GM23338 (cell line): ENCODE measurements around the gene TNS3. TPM values are rescaled to one million over a fixed set of nuclear protein-coding genes. Genes with fewer than 3 reads are reported as not detected.

Source experiments
- ATAC-seq: fragments of 200-7000 bp; cut with Tn5 transposase; 3 replicates; pipeline ENCODE4 v1.9.1; 2020
- DNase-seq: peaks from one replicate; pipeline ENCODE4 v3.0.0-alpha.2; 2015; ENCODE audit warnings: low spot score
- H2AFZ ChIP-seq: fragments of 200-600 bp; sonication (generic); 2 replicates; pipeline ENCODE4 v1.8.0; 2016; ENCODE audit warnings: antibody characterized with exemption, mild to moderate bottlenecking, moderate library complexity
- H3F3A ChIP-seq: fragments of 200-600 bp; sonication (generic); replicated peaks from 2 replicates; pipeline ENCODE4 v1.8.0; 2017; ENCODE audit warnings: antibody characterized with exemption, mixed run types, low read depth
- H3K27ac ChIP-seq: fragments of 200-600 bp; sonication (generic); 2 replicates; pipeline ENCODE4 v1.6.1; 2016; ENCODE audit warnings: low read depth
- H3K27me3 ChIP-seq: fragments of 200-600 bp; sonication (generic); 2 replicates; pipeline ENCODE4 v1.8.0; 2016; ENCODE audit warnings: mild to moderate bottlenecking, mixed run types, moderate library complexity; ENCODE audit not compliant: insufficient read depth
- H3K36me3 ChIP-seq: fragments of 200-600 bp; sonication (generic); 2 replicates; pipeline ENCODE4 v1.8.0; 2016; ENCODE audit warnings: mild to moderate bottlenecking; ENCODE audit not compliant: insufficient read depth
- H3K4me1 ChIP-seq: fragments of 200-600 bp; sonication (generic); 2 replicates; pipeline ENCODE4 v1.8.0; 2016; ENCODE audit warnings: mild to moderate bottlenecking, moderate library complexity; ENCODE audit not compliant: insufficient read depth
- H3K4me2 ChIP-seq: fragments of 200-600 bp; sonication (generic); 2 replicates; pipeline ENCODE4 v1.7.1; 2017; ENCODE audit warnings: mixed run types
- H3K4me3 ChIP-seq: fragments of 200-600 bp; sonication (generic); 2 replicates; pipeline ENCODE4 v1.6.1; 2016; ENCODE audit warnings: mixed run types
- H3K79me2 ChIP-seq: fragments of 200-600 bp; sonication (generic); replicated peaks from 2 replicates; pipeline ENCODE4 v1.8.0; 2017; ENCODE audit warnings: mild to moderate bottlenecking; ENCODE audit not compliant: insufficient read depth
- H3K9me2 ChIP-seq: fragments of 200-600 bp; sonication (generic); 2 replicates; pipeline ENCODE4 v1.8.0; 2017; ENCODE audit not compliant: insufficient read depth
- H4K20me1 ChIP-seq: fragments of 200-600 bp; sonication (generic); replicated peaks from 2 replicates; pipeline ENCODE4 v1.8.0; 2017; ENCODE audit warnings: mild to moderate bottlenecking; ENCODE audit not compliant: insufficient read depth
- H3K27ac Mint-ChIP-seq: 2 replicates; pipeline ENCODE4 v1.8.0; 2020; ENCODE audit warnings: inconsistent platforms, mild to moderate bottlenecking, moderate library complexity, mixed read lengths
- H3K27me3 Mint-ChIP-seq: 3 replicates; pipeline ENCODE4 v1.8.0; 2022; ENCODE audit warnings: low read depth, mild to moderate bottlenecking, moderate library complexity, mixed read lengths, inconsistent platforms; ENCODE audit not compliant: insufficient read depth, poor library complexity
- H3K36me3 Mint-ChIP-seq: 3 replicates; pipeline ENCODE4 v1.8.0; 2021; ENCODE audit warnings: low read depth, mild to moderate bottlenecking, inconsistent platforms, moderate library complexity, mixed read lengths
- H3K4me1 Mint-ChIP-seq: 3 replicates; pipeline ENCODE4 v1.8.0; 2020; ENCODE audit warnings: mild to moderate bottlenecking, inconsistent platforms, mixed read lengths
- H3K4me3 Mint-ChIP-seq: 3 replicates; pipeline ENCODE4 v1.8.0; 2021; ENCODE audit warnings: moderate library complexity, mild to moderate bottlenecking, inconsistent platforms, mixed read lengths
- H3K9me3 Mint-ChIP-seq: 3 replicates; pipeline ENCODE4 v1.8.0; 2020; ENCODE audit warnings: moderate library complexity, mild to moderate bottlenecking, inconsistent platforms, mixed read lengths
- CREB1 ChIP-seq: fragments of 250-450 bp; sonication (Bioruptor Pico); IDR thresholded peaks from 2 replicates; pipeline ENCODE4 v1.5.0; 2020; ENCODE audit warnings: low read depth, mild to moderate bottlenecking, moderate library complexity
- ETS1 ChIP-seq: IDR thresholded peaks from 2 replicates; pipeline ENCODE4 v1.6.1; 2016; ENCODE audit warnings: antibody characterized with exemption
- EZH2 ChIP-seq: fragments of 200-600 bp; sonication (generic); IDR thresholded peaks from one replicate; pipeline ENCODE4 v1.8.0; 2017; ENCODE audit warnings: antibody characterized with exemption, mild to moderate bottlenecking, low read depth; ENCODE audit not compliant: unreplicated experiment
- EZH2phosphoT487 ChIP-seq: fragments of 200-600 bp; sonication (generic); IDR thresholded peaks from one replicate; pipeline ENCODE4 v1.8.1; 2018; ENCODE audit warnings: antibody characterized with exemption; ENCODE audit not compliant: unreplicated experiment
- NANOG ChIP-seq: IDR thresholded peaks from 2 replicates; pipeline ENCODE4 v1.6.1; 2016; ENCODE audit warnings: antibody characterized with exemption, borderline replicate concordance
- POLR2AphosphoS5 ChIP-seq: IDR thresholded peaks from 2 replicates; pipeline ENCODE4 v1.6.1; 2016; ENCODE audit warnings: antibody characterized with exemption, low read depth
- REST ChIP-seq: IDR thresholded peaks from one replicate; pipeline ENCODE4 v1.6.1; 2018; ENCODE audit warnings: antibody characterized with exemption; ENCODE audit not compliant: unreplicated experiment
- STAT1 ChIP-seq: IDR thresholded peaks from one replicate; pipeline ENCODE4 v1.6.1; 2016; ENCODE audit warnings: antibody characterized with exemption; ENCODE audit not compliant: unreplicated experiment
- ZNF114 ChIP-seq: fragments of 250-450 bp; sonication (Bioruptor Pico); IDR thresholded peaks from 2 replicates; pipeline ENCODE4 v1.5.0; 2020; ENCODE audit warnings: mild to moderate bottlenecking, moderate library complexity
- ZNF331 ChIP-seq: fragments of 250-450 bp; sonication (Bioruptor Pico); IDR thresholded peaks from 2 replicates; pipeline ENCODE4 v1.5.0; 2020; ENCODE audit warnings: low read depth, mild to moderate bottlenecking, moderate library complexity
- polyA plus RNA-seq: library from polyadenylated mRNA; unstranded; fragments of >200 nt; fragmentation: Nextera tagmentation; extraction: Ambion mirVana; gene quantifications from 2 replicates; pipeline ENCODE4 v1.2.1, GENCODE V29; 2016
- total RNA-seq: library from RNA; depleted of rRNA; stranded (reverse); fragments of >200 nt; shearing (Covaris generic); gene quantifications from 2 replicates; pipeline ENCODE4 v1.2.3, GENCODE V29; 2014

TNS3 gene
- total and polyA plus RNA-seq, 2 experiments from 2014 or later, result 6.2 to 28.7 TPM

DNA sequence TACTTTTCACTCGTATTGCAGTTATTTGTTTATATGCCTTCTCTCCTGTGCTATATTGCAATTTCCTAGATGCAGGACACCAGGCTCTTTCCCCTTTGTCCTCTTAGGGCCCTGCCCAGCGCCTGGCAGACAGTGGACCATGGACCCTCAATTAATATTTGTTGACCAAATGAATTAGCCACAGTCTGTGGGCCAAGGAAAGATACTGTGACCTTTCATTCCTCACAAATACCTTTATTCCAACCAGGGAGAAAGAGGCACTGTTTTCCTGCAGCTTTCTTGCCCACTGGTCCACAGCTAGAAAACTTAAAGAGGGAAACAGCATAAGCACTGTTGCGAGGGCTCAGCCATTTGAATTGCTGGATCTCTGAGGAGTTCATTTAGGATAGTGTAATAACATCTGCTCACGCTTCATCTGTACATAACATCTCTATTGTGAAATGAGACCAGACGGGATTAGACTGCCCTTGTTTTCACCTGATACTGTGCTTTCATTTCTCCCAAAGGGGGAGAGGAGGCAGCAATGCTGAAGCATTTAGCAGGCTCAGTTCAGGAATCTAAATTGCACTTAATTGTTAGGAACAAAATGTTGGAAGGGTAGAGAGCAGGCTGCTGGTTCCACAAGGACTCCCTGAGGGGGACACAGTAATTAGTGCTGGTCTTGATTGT, 46.7 kb downstream of the TNS3 start:
- Histone ChIP-seq H3K79me2 (peaks cover 46% of the 10 kb centered on the region), H3K27me3 (peaks cover 28% of the 10 kb centered on the region), H3K36me3 (no peaks in the 10 kb centered on the region), H3K4me2 (peak overlapping the region; percentile 87), H4K20me1 (peaks cover 17% of the 10 kb centered on the region), H2AFZ (no peak overlapping the region), H3K4me3 (peak overlapping the region; percentile 63; the same call in 1 of the 2 replicates), H3K9me2 (no peaks in the 10 kb centered on the region), H3K4me1 (peaks cover 41% of the 10 kb centered on the region), H3K27ac (peak overlapping the region; percentile 33; the same call in 1 of the 2 replicates), H3F3A (peaks cover 5% of the 10 kb centered on the region; the same call in 1 of the 2 replicates)
- Mint-ChIP-seq H3K9me3 (peaks cover 9% of the 10 kb centered on the region), H3K27ac (no peak overlapping the region), H3K27me3 (peaks cover 23% of the 10 kb centered on the region), H3K36me3 (peaks cover 10% of the 10 kb centered on the region), H3K4me3 (peak overlapping the region; percentile 83; the same call in 2 of the 3 replicates), H3K4me1 (peaks cover 52% of the 10 kb centered on the region)
- ATAC-seq (no peak), DNase-seq (no peak)
- no peak for TF ChIP-seq ETS1
- TF ChIP-seq STAT1, result no peak
- no peak for TF ChIP-seq REST
- no peak for TF ChIP-seq EZH2
- TF ChIP-seq POLR2AphosphoS5, result no peak
- TF ChIP-seq EZH2phosphoT487, result no peak
- TF ChIP-seq ZNF114 (CRISPR knock-in tag), result no peak
- TF ChIP-seq ZNF331 (CRISPR knock-in tag), result no peak
- no peak for TF ChIP-seq NANOG

DNA sequence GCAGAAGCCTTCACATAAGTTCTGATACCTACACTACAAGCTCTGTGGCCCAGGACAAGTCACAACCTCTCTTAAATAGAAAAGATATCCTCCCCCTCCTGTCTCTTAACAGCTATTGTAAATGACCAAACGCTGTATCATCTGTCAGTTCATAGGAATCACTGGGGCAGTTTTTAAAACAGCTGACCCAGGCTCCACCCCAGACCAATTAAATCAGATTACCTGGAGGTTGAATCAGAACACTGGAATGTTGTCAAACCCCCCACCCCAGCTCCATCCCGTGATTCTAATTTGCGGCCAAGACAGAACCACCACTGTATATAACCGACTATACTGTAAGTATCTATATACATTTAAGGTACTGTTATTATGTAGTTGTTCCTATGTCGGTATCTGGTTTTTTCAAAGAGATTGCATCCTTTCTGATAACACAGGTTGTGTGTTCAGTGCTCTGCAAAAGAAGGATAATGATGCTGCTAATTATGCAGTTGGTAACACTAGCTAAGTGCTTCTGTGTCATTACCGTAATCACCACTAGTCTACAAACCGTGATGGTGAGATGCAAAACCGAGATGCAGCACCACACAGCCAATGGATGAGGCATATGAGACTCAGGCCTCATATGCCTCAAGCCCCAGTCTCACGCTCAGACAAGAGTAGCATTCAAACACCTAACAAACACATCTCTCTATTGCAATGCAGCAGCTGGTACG, 47.4 kb downstream of the TNS3 start:
- Mint-ChIP-seq H3K27ac (no peak overlapping the region), H3K27me3 (peaks cover 23% of the 10 kb centered on the region), H3K36me3 (peaks cover 10% of the 10 kb centered on the region), H3K4me1 (peaks cover 46% of the 10 kb centered on the region), H3K4me3 (no peak overlapping the region), H3K9me3 (peaks cover 11% of the 10 kb centered on the region)
- peaks cover 40% of the 10 kb centered on the region for H3K4me1 ChIP-seq
- H3K9me2 ChIP-seq, result no peaks in the 10 kb centered on the region
- H3K27me3 ChIP-seq, result peaks cover 28% of the 10 kb centered on the region
- H4K20me1 ChIP-seq, result peaks cover 17% of the 10 kb centered on the region
- peak; percentile 54 for DNase-seq
- ATAC-seq, result peak; percentile 13; the same call in 2 of the 3 replicates
- peaks cover 53% of the 10 kb centered on the region for H3K79me2 ChIP-seq
- no peak overlapping the region for H2AFZ ChIP-seq
- no peaks in the 10 kb centered on the region for H3K36me3 ChIP-seq
- no peak overlapping the region for H3K27ac ChIP-seq
- peaks cover 5% of the 10 kb centered on the region; the same call in 1 of the 2 replicates for H3F3A ChIP-seq
- H3K4me2 ChIP-seq, result peak overlapping the region; percentile 87; the same call in 1 of the 2 replicates
- no peak overlapping the region for H3K4me3 ChIP-seq
- no peak for TF ChIP-seq ZNF331 (CRISPR knock-in tag)
- TF ChIP-seq STAT1, result no peak
- no peak for TF ChIP-seq EZH2
- TF ChIP-seq CREB1 (CRISPR knock-in tag), result no peak
- TF ChIP-seq EZH2phosphoT487, result no peak
